ENCODE results near the gene RPS6KA2.

RPS6KA2 gene

GRCh38 chr6:166559662-166560061 is 67.4 kb downstream of the RPS6KA2 start:
- TF ChIP-seq CTCF (IDR thresholded peaks at IDR 0.05; ENCODE audit: extremely low read depth, insufficient read depth, missing control alignments): no peak
- in situ Hi-C loops (cut with MboI; ENCODE audit: low pct_unique_long_range_greater_than_20kb, low sequenced_read_pairs, unreplicated experiment): no loop called here
- DNase-seq (ENCODE audit: low spot score): no peak

GRCh38 chr6:166559211-166559610 is 67.8 kb downstream of the RPS6KA2 start:
- no peak for DNase-seq (ENCODE audit: low spot score)
- no peak for TF ChIP-seq CTCF (IDR thresholded peaks at IDR 0.05; ENCODE audit: extremely low read depth, insufficient read depth, missing control alignments)
- in situ Hi-C loops (cut with MboI; ENCODE audit: low pct_unique_long_range_greater_than_20kb, low sequenced_read_pairs, unreplicated experiment): no loop called here

- in situ Hi-C loops (cut with MboI; ENCODE audit: low pct_unique_long_range_greater_than_20kb, low sequenced_read_pairs, unreplicated experiment): no loop called here
- TF ChIP-seq CTCF (IDR thresholded peaks at IDR 0.05; ENCODE audit: extremely low read depth, insufficient read depth, missing control alignments): no peak
- DNase-seq (ENCODE audit: low spot score): no peak
Measured at GRCh38 chr6:166558156-166559005, 68.7 kb downstream of the RPS6KA2 start.

- no peak for TF ChIP-seq CTCF (IDR thresholded peaks at IDR 0.05; ENCODE audit: extremely low read depth, insufficient read depth, missing control alignments)
- no peak for DNase-seq (ENCODE audit: low spot score)
- in situ Hi-C loops (cut with MboI; ENCODE audit: low pct_unique_long_range_greater_than_20kb, low sequenced_read_pairs, unreplicated experiment): no loop called here
Measured at GRCh38 chr6:166556863-166557322, 70.2 kb downstream of the RPS6KA2 start.

GRCh38 chr6:166556336-166556735 is 70.7 kb downstream of the RPS6KA2 start:
- in situ Hi-C loops (cut with MboI; ENCODE audit: low pct_unique_long_range_greater_than_20kb, low sequenced_read_pairs, unreplicated experiment): no loop called here
- TF ChIP-seq CTCF (IDR thresholded peaks at IDR 0.05; ENCODE audit: extremely low read depth, insufficient read depth, missing control alignments): no peak
- DNase-seq (ENCODE audit: low spot score): no peak

GRCh38 chr6:166555086-166555485 is 72.0 kb downstream of the RPS6KA2 start:
- in situ Hi-C loops (cut with MboI; ENCODE audit: low pct_unique_long_range_greater_than_20kb, low sequenced_read_pairs, unreplicated experiment): no loop called here
- DNase-seq (ENCODE audit: low spot score): no peak
- no peak for TF ChIP-seq CTCF (IDR thresholded peaks at IDR 0.05; ENCODE audit: extremely low read depth, insufficient read depth, missing control alignments)

Data from GM13977 (cell line).